GM18951 (cell line): ENCODE results near the gene PRKAR1B.

ENCODE experiments used
- POLR2A ChIP-seq: IDR thresholded peaks from 4 replicates; pipeline ENCODE4 v1.6.1; 2011; ENCODE audit warnings: mild to moderate bottlenecking; ENCODE audit not compliant: insufficient read length, insufficient read depth; ENCODE audit errors: extremely low read depth
- in situ Hi-C: fragments of 300-500 bp; cut with MboI; formaldehyde crosslinking; loops from one replicate; pipeline ENCODE4 v1.12.0; 2022; ENCODE audit warnings: low sequenced_read_pairs, mixed read lengths, inconsistent platforms; ENCODE audit not compliant: unreplicated experiment

Gene PRKAR1B

DNA sequence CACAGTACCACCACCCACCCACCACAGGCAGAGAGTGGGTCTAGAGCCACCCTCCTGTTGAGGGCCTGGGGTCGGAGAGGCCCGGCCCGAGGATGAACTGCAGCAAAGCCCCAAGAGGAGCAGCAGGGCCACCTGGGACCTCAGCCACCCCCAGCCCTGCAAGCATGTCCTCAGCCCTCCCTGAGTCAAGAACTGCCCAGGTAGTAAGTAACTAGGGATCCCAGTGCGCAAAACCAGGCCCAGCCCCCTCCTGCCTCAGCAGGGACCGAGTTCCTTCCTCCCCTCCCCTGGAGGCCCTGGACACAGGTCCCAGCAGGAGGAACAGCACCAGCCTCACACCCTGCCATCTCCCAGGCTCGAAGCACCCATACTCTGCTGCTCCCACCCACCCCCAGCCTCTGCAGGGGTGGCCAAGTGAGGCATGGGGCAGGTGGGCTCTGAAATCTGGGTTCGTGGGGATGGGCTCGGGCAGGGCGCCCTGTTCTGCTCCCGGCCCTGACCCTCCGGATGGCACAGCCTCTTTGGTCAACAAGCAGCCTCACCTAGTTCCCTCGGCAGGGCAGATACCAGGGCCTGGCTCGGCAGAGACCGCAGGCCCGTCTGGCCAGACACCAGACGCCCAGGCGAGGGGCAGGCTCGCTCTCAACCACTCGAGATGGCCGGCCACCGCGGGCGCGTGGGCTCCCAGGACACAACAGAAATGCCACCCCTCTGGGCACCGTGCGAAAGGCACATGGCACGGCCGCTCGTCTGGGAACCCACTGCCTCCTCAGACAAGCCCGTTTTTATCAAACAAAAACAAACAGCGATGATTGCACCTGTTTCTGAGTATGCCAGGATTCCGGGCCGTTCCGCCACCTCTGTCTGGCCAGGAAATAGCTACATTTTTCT, 222.6 kb downstream of the PRKAR1B start:
- TF ChIP-seq POLR2A, result no peak
- in situ Hi-C loops, result no loop called here

DNA sequence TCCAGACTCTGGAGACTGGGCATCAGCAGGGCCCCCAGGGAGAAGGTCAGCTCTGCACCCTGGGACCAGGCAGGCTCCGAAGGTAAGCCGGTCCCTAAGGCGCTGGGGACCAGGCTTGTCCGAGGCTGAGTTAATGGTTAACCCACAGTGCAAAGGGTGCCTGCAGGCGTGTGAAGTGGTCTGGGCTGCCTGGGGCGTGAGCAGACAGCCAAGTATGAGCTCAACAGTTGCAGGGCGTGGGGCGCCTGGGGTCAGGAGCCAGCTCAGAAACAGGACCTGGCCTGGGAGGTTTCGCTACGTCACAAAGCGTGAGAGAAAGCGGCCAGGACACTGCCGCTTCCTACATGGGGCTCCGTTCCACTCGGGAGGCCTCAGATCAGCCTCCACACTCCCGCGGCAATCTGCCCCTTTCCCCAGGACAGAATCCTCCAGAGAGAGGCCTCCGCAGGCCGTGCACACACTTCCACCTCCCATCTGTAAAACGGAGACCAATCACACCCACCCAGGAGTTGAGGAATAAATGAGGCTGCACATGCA, 223.4 kb downstream of the PRKAR1B start:
- TF ChIP-seq POLR2A, result no peak
- in situ Hi-C loops, result no loop called here

DNA sequence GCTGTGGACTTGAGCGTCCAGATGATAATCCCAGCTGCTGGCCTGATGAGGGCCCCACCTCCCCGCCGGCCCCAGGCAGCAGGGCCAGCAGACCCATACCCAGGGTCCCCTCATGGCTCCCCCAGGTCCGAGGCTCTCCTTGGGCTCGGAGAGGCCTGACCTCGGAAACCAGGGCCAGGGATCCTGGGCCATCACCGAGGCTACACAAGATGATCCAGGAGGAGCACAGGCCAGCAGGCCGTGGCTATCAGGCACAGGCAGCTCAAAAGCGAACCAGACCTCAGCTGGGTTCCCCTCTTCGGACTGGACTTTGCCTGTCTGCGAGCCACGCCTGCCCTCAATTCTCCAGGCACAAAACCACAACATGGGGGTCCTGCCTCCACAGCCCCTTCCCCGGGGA, 224.8 kb downstream of the PRKAR1B start:
- in situ Hi-C loops, result no loop called here
- no peak for TF ChIP-seq POLR2A

DNA sequence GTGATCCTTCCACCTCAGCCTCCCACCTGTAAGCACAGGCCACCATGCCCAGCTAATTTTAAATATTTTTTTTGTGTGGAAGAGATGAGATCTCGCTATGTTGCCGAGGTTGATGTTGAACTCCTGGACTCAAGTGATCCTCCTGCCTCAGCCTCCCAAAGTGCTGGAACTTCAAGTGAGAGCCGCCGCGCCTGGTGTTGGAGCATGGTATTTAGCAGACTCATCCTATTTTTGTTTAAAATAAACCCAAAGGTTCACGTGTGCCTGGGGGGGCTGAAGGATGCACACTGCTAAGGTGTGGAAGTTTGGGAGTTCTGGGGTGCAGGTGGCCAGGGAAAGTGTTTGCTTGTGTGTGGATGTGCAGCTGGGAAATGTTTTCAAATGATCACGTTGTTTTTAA, 225.6 kb downstream of the PRKAR1B start:
- no peak for TF ChIP-seq POLR2A
- in situ Hi-C loops, result no loop called here

DNA sequence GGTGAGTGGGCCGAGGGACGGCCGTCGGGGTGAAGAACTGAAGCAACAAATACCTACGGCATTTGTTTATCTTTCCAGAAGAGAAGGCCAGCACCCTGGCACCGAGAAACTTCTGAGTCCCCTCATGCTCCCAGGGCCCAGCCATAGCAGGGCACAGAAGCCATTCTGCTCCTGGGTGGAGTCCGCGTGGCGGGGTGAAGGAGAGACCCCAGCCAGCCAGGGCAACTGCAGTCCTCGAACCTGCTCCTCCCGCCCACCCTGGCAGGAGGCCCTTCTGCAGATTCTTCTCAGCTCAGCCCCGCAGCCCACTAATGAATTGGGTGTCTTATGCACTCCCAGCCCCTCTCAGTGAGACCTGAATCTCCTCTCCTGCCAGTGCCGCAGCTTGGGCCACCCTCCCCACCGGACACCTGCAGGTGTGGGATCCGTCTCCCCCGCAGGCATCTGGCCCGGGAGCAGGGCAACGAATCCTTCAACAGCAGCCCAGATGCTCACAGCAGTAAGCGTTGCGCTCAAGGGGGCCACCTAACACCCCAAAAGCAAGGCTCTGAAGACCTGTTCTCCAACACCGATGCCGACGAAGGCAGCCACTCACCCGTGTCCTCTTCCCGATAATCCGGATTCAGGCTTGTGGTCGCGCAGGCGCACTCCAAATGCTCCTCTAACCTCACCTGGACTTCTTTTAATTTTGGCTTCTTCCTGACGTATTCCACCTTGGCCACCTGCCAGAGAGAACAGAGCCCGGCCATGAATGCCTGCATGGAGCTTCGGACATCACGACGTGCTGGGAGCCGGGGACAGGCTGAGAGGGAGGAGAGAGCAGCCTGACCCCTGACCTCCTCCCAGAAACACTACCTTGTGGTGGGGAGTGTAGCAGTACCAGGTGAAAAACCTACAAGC, 226.3 kb downstream of the PRKAR1B start:
- in situ Hi-C loops, result no loop called here
- TF ChIP-seq POLR2A, result no peak

DNA sequence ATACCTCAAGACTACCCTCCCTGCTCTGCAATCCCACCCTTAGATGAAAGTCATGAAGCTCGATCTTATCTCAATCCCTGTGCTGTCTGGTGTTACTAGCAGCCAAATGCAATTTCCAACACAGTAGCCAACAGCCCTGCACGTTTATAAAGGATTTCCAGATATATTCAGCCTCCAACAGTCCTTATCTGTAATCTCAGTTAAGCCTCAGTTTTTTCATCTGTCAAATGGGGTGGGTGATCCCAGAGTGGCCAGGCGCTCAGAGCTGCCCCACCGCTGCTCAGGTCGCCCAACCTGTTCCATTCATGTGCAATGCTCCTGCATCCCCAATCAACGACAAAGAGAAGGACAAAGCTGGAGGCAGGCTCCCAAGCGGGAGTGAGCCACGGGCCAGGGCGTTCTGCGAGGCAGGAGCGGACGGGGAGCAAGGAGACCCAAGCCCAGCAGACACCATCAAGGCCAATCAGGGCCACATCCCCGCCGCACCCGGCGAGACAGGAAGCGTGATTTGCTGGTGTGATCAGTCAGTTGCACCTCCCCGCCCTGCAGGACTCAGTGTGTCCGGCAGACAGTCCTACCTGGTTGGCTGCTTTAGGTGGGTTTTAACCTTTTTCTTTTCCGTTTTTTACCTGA, 227.1 kb downstream of the PRKAR1B start:
- in situ Hi-C loops, result no loop called here
- no peak for TF ChIP-seq POLR2A
